Choroid plexus epithelial cell (primary cell): ENCODE results near the gene AP2A1.

Experiments
- DNase-seq: peaks from one replicate; pipeline ENCODE4 v3.0.0-alpha.2; 2010; ENCODE audit warnings: low read depth
- H3K4me3 ChIP-seq: 2 replicates; pipeline ENCODE4 v1.5.1; 2011; ENCODE audit warnings: low read depth, mild to moderate bottlenecking, control low read depth, low read length, moderate library complexity
- TF ChIP-seq, protein P1 (sequence below): conservative IDR thresholded peaks from 2 replicates; pipeline ENCODE4 v1.5.1; 2011; ENCODE audit warnings: low read depth, mild to moderate bottlenecking, control low read depth, inconsistent platforms, low read length, moderate library complexity

AP2A1 gene

DNA sequence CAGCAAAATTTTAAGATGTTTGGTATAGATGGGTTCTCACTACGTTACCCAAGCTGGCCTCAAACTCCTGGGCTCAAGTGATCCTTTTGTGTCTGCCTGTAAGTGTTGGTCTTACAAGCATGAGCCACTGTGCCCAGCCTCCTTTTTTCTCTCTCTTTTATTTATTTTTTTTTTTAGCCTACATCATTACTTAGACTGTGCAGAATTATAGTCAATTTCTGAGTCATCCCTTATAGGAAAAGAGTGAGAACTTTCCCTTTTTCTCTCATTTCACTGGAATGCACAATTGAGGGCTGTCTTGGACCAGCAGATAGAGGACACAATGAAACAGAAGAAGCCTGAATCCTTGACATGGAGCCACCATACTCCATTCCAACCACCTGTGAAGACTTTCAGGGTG is 17.0 kb upstream of the AP2A1 start:
- DNase-seq: no peak
- no peak overlapping the region for H3K4me3 ChIP-seq
- TF ChIP-seq, protein P1, sequence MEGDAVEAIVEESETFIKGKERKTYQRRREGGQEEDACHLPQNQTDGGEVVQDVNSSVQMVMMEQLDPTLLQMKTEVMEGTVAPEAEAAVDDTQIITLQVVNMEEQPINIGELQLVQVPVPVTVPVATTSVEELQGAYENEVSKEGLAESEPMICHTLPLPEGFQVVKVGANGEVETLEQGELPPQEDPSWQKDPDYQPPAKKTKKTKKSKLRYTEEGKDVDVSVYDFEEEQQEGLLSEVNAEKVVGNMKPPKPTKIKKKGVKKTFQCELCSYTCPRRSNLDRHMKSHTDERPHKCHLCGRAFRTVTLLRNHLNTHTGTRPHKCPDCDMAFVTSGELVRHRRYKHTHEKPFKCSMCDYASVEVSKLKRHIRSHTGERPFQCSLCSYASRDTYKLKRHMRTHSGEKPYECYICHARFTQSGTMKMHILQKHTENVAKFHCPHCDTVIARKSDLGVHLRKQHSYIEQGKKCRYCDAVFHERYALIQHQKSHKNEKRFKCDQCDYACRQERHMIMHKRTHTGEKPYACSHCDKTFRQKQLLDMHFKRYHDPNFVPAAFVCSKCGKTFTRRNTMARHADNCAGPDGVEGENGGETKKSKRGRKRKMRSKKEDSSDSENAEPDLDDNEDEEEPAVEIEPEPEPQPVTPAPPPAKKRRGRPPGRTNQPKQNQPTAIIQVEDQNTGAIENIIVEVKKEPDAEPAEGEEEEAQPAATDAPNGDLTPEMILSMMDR: no peak

- TF ChIP-seq, protein P1: no peak
- no peak for DNase-seq
- no peak overlapping the region for H3K4me3 ChIP-seq
Measured at GRCh38 chr19:49752701-49753100, 14.1 kb upstream of the AP2A1 start.

DNA sequence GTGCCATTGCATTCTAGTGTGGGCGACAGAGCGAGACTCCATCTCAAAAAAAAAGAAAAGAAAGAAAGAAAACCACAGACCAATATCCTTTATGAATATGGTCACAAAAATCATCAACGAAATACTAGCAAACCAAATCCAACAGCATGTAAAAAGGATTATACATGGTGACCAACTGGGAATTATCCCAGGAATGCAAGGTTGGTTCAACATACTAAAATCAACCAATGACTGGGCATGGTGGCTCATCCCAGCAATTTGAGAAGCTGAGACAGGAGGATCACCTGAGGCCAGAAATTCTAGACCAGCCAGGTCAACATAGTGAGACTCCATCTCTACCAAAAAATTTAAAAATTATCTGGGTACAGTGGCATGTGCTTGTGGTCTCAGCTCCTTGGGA is 10.8 kb upstream of the AP2A1 start:
- H3K4me3 ChIP-seq: no peak overlapping the region
- DNase-seq: no peak
- TF ChIP-seq, protein P1: no peak

DNA sequence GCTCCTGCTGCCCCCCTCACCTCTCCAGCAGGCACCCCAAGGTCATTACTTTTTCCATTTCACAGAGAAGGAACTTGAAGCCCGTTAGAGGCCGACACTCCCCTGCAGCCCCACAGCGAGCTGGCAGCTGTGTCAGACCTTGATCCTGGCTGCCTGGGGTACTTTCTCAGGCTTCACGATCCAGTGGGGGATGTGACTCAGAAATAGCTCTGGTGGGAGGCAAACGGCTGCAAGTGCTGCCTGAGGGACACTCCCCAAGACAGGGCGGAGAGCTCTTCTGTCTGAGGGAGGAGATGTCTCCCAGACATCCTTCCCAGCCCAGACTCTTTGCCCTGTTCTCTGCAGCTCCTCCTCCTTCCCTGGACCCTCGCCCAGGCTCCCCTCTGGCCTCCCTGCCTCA is 8.5 kb upstream of the AP2A1 start:
- no peak overlapping the region for H3K4me3 ChIP-seq
- TF ChIP-seq, protein P1: no peak
- peak; percentile 71 for DNase-seq

GRCh38 chr19:49761249-49761624 is 5.6 kb upstream of the AP2A1 start:
- no peak overlapping the region for H3K4me3 ChIP-seq
- TF ChIP-seq, protein P1: no peak
- DNase-seq: no peak

GRCh38 chr19:49761625-49762311 is 5.0 kb upstream of the AP2A1 start:
- TF ChIP-seq, protein P1: peak; percentile 49
- DNase-seq: peak; percentile 82
- H3K4me3 ChIP-seq: no peak overlapping the region

DNA sequence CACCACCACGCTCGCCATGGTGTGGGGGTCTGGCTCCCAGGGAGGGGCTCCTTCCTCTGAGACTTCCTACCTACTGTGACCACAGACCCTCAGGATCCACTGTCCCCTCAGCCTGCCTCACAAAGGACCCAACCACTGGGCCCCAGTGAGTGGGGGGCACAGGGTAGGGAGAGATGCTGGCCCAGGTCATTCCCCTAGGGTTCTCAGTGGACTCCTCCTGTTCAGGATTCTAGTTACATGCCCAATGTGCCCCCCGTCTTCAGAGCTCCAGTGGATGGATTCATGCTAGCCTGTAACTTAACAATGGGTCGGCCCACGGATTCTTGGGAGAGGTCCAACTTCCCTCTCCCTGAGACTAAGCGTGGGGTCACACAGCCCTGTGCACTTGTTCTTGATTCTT is 3.6 kb upstream of the AP2A1 start, which contains the start of gene TSKS:
TSS of gene TSKS (minus strand) at position 77 of the 400 bp plus-strand sequence. CDS start at position 18, 59 bp downstream.
- TF ChIP-seq, protein P1: no peak
- H3K4me3 ChIP-seq: no peak within 1 kb of the TSS

More for the DNA sequence above, 3.6 kb upstream of the AP2A1 start, which contains the start of gene TSKS:
- no peak for DNase-seq
